Stomach (tissue), 9 donors: ENCODE results near the gene ITGB3. TPM values are rescaled to one million over a fixed set of nuclear protein-coding genes. Genes with fewer than 3 reads are reported as not detected.

Source experiments
- DNase-seq, 2 donors: peaks; one replicate each; pipeline versions ENCODE4 v3.0.0 to v3.0.0-alpha.2; 2013 to 2019
- H3K27ac ChIP-seq, 5 donors: fragments of 200-600 bp in 4 of 5; sonication (generic) in 4 of 5; one replicate each; pipeline ENCODE4 v1.5.1; 2013 to 2019; ENCODE audit warnings: mild to moderate bottlenecking in 1 of 5, moderate library complexity in 1 of 5
- H3K27me3 ChIP-seq, 3 donors: fragments of 200-600 bp; sonication (generic); one replicate each; pipeline ENCODE4 v1.5.1; 2017 to 2019; ENCODE audit warnings: mixed run types in 1 of 3
- H3K36me3 ChIP-seq, 4 donors: fragments of 200-600 bp; sonication (generic); 1 replicate in 3 of 4; 2 replicates in 1 of 4; pipeline ENCODE4 v1.5.1; 2016 to 2019
- H3K4me1 ChIP-seq, 4 donors: fragments of 200-600 bp; sonication (generic); one replicate each; pipeline ENCODE4 v1.5.1; 2016 to 2019
- H3K4me3 ChIP-seq, 4 donors: fragments of 200-600 bp; sonication (generic) in 3 of 4; one replicate each; pipeline ENCODE4 v1.5.1; 2016 to 2019; ENCODE audit warnings: mild to moderate bottlenecking in 1 of 4
- H3K9me3 ChIP-seq, 4 donors: fragments of 200-600 bp; sonication (generic); one replicate each; pipeline ENCODE4 v1.5.1; 2016 to 2019
- EP300 ChIP-seq: sonication (generic); formaldehyde crosslinking; IDR thresholded peaks from one replicate; pipeline ENCODE4 v1.6.1; 2017; ENCODE audit warnings: antibody characterized with exemption
- POLR2A ChIP-seq, 4 donors: fragments of 450-650 bp; IDR thresholded peaks; one replicate each; pipeline ENCODE4 v1.6.1; 2016; ENCODE audit warnings: antibody characterized with exemption in 4 of 4, control low read depth in 2 of 4, mild to moderate bottlenecking in 1 of 4, moderate library complexity in 1 of 4
- POLR2AphosphoS5 ChIP-seq, 3 donors: sonication (generic); formaldehyde crosslinking; IDR thresholded peaks; one replicate each; pipeline ENCODE4 v1.6.1; 2016; ENCODE audit warnings: antibody characterized with exemption in 3 of 3
- WGBS, 5 donors: extraction: QIAGEN DNeasy Blood & Tissue Kit in 3 of 5; methylation state at CpG; one replicate each; pipeline versions ENCODE4 v1.1.5 to v1.1.7; 2013 to 2018; 5-methylcytosine and 5-hydroxymethylcytosine counted together
- intact Hi-C: fragments of 100-400 bp; cut with DNase I; formaldehyde crosslinking; loops from one replicate; pipeline ENCODE4 v1.15.1; 2023; ENCODE audit warnings: low total_unique reads
- polyA plus RNA-seq, 3 donors: library from polyadenylated mRNA; stranded (reverse); fragments of 200-250 nt; gene quantifications; one replicate each; pipeline ENCODE4 v1.2.3, GENCODE V29; 2013
- total RNA-seq, 5 donors: library from RNA; depleted of rRNA; stranded (reverse); fragments of >200 nt; gene quantifications; one replicate each; pipeline versions ENCODE4 v1.1.0 to v1.2.3, GENCODE V29; 2014 to 2016
- TF ChIP-seq, protein P1 (sequence below), 7 experiments: fragments of 450-650 bp in 4 of 7; fragments of 200-600 bp in 3 of 7; sonication (generic) in 3 of 7; IDR thresholded peaks; one replicate each; pipeline ENCODE4 v1.5.1; 2016 to 2019; ENCODE audit warnings: antibody characterized with exemption in 7 of 7, control low read depth in 2 of 7, mild to moderate bottlenecking in 1 of 7
- donor health status: healthy with polysubstance abuse.
- donor health status: Bipolar disorder and iron deficiency.
- donor health status: healthy.

ITGB3 gene
- total and polyA plus RNA-seq, 8 donors: 1.0 to 29.8 (median 7.1) TPM; not detected in 1

DNA sequence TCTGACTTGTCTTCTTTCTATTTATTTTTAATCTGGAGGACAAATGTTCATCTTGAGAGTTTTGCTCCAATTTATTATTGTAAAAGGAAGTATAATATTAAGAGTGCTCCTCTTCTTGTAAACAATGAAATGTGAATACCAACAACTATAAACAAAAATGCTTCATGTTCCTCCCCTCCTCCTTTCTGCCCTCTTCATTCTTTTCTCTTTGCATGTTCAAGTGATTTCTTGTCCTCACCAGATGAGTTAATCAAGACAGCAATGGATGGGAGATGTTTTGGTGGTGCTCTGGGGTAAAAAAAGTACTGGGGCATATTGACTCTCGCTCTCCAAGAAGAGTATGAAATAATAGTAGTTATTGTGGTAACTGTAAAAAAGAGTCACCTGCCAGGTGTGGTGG is 24.3 kb downstream of the ITGB3 start:
- peak overlapping the region in 4 of 5 donors; percentile 76 to 89 (median 83) for H3K27ac ChIP-seq
- H3K4me1 ChIP-seq: peaks cover 47 to 68% (median 58%) of the 10 kb centered on the region in 4 donors

DNA sequence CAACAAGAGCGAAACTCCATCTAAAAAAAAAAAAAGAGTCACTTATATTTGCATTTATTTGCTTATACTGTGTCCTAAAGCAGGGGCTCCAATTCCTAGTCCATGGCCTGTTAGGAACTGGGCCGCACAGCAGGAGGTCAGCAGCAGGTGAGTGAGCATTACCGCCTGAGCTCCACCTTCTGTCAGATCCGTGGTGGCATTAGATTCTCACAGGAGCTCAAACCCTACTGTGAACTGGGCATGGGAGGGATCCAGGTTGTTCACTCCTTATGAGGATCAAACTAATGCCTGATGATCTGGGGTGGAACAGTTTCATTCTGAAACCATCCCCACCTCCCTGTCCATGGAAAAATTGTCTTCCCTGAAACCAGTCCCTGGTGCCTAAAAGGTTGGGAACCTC is 24.9 kb downstream of the ITGB3 start:
- H3K4me1 ChIP-seq: peaks cover 47 to 68% (median 58%) of the 10 kb centered on the region in 4 donors
- TF ChIP-seq POLR2A (IDR thresholded peaks at IDR 0.05) (no peak), POLR2AphosphoS5 (IDR thresholded peaks at IDR 0.05) (no peak), EP300 (no peak)
- TF ChIP-seq, protein P1, sequence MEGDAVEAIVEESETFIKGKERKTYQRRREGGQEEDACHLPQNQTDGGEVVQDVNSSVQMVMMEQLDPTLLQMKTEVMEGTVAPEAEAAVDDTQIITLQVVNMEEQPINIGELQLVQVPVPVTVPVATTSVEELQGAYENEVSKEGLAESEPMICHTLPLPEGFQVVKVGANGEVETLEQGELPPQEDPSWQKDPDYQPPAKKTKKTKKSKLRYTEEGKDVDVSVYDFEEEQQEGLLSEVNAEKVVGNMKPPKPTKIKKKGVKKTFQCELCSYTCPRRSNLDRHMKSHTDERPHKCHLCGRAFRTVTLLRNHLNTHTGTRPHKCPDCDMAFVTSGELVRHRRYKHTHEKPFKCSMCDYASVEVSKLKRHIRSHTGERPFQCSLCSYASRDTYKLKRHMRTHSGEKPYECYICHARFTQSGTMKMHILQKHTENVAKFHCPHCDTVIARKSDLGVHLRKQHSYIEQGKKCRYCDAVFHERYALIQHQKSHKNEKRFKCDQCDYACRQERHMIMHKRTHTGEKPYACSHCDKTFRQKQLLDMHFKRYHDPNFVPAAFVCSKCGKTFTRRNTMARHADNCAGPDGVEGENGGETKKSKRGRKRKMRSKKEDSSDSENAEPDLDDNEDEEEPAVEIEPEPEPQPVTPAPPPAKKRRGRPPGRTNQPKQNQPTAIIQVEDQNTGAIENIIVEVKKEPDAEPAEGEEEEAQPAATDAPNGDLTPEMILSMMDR (IDR thresholded peaks at IDR 0.05): no peak
- no peak overlapping the region for H3K4me3 ChIP-seq
- intact Hi-C loops: no loop called here
- H3K9me3 ChIP-seq: no peaks in the 10 kb centered on the region
- DNase-seq: no peak
- no peaks in the 10 kb centered on the region for H3K27me3 ChIP-seq
- peak overlapping the region; percentile 36 to 89 (median 77) for H3K27ac ChIP-seq
- H3K36me3 ChIP-seq: no peaks in the 10 kb centered on the region
- WGBS, 5 donors: 78 to 92% (median 85%) methylated on average over 4 of the region's 4 CpGs

More for the DNA sequence above, 24.3 kb downstream of the ITGB3 start:
- TF ChIP-seq POLR2AphosphoS5 (IDR thresholded peaks at IDR 0.05) (no peak), EP300 (no peak), POLR2A (IDR thresholded peaks at IDR 0.05) (no peak)
- TF ChIP-seq, protein P1 (IDR thresholded peaks at IDR 0.05): no peak
- H3K27me3 ChIP-seq: no peaks in the 10 kb centered on the region
- 76 to 100% (median 91%) methylated on average over 1 of the region's 1 CpG for WGBS, 5 donors
- DNase-seq: no peak
- intact Hi-C loops: no loop called here
- no peaks in the 10 kb centered on the region for H3K9me3 ChIP-seq
- H3K4me3 ChIP-seq: no peak overlapping the region
- H3K36me3 ChIP-seq: no peaks in the 10 kb centered on the region

- Histone ChIP-seq H3K27ac (peak overlapping the region; percentile 22 to 89 (median 77)), H3K36me3 (no peaks in the 10 kb centered on the region), H3K4me1 (peaks cover 47 to 67% (median 56%) of the 10 kb centered on the region in 4 donors), H3K9me3 (no peaks in the 10 kb centered on the region), H3K4me3 (no peak overlapping the region), H3K27me3 (no peaks in the 10 kb centered on the region)
- no peak for TF ChIP-seq POLR2A (IDR thresholded peaks at IDR 0.05)
- TF ChIP-seq, protein P1 (IDR thresholded peaks at IDR 0.05): no peak
- peak in 2 of 3 donors; percentile 70 to 76 for TF ChIP-seq POLR2AphosphoS5 (IDR thresholded peaks at IDR 0.05)
- TF ChIP-seq EP300: peak; percentile 59
- DNase-seq: peak; percentile 36 to 65
- 46 to 69% (median 66%) methylated on average over 10 of the region's 10 CpGs for WGBS, 5 donors
- intact Hi-C loops: no loop called here
Measured at GRCh38 chr17:47279062-47279801, 25.6 kb downstream of the ITGB3 start.

- Histone ChIP-seq H3K27me3 (no peaks in the 10 kb centered on the region), H3K4me3 (no peak overlapping the region), H3K27ac (peak overlapping the region; percentile 37 to 89 (median 77)), H3K9me3 (no peaks in the 10 kb centered on the region), H3K4me1 (peaks cover 40 to 57% (median 49%) of the 10 kb centered on the region in 4 donors), H3K36me3 (peaks cover 0 to 9% (median 4%) of the 10 kb centered on the region in 4 donors)
- no peak for DNase-seq
- TF ChIP-seq POLR2AphosphoS5 (IDR thresholded peaks at IDR 0.05) (no peak), EP300 (no peak), POLR2A (IDR thresholded peaks at IDR 0.05) (no peak)
- TF ChIP-seq, protein P1 (IDR thresholded peaks at IDR 0.05): no peak
- WGBS, 5 donors: 80 to 89% (median 83%) methylated on average over 14 of the region's 14 CpGs
- intact Hi-C loops: no loop called here
Measured at GRCh38 chr17:47280072-47280811, 26.6 kb downstream of the ITGB3 start.
